Hepatocyte (in vitro differentiated cells): ENCODE results near the gene PSMA3. TPM values are rescaled to one million over a fixed set of nuclear protein-coding genes. Genes with fewer than 3 reads are reported as not detected.

Source experiments
- DNase-seq: peaks from one replicate; pipeline ENCODE4 v3.0.0-alpha.2; 2016; ENCODE audit warnings: low spot score
- H2AFZ ChIP-seq: fragments of 200-600 bp; sonication (generic); 2 replicates; pipeline ENCODE4 v1.6.0; 2016; ENCODE audit warnings: antibody characterized with exemption, mild to moderate bottlenecking
- H3K27ac ChIP-seq: fragments of 200-600 bp; sonication (generic); 2 replicates; pipeline ENCODE4 v1.5.1; 2016; ENCODE audit warnings: mild to moderate bottlenecking
- H3K27me3 ChIP-seq: fragments of 200-600 bp; sonication (generic); 2 replicates; pipeline ENCODE4 v1.6.1; 2016
- H3K36me3 ChIP-seq: fragments of 200-600 bp; sonication (generic); replicated peaks from 2 replicates; pipeline ENCODE4 v1.5.1; 2016; ENCODE audit warnings: low read depth; ENCODE audit not compliant: insufficient read depth
- H3K4me1 ChIP-seq: fragments of 200-600 bp; sonication (generic); 2 replicates; pipeline ENCODE4 v1.5.1; 2016; ENCODE audit warnings: mild to moderate bottlenecking, moderate library complexity; ENCODE audit not compliant: insufficient read depth
- H3K4me2 ChIP-seq: fragments of 200-600 bp; sonication (generic); 2 replicates; pipeline ENCODE4 v1.6.0; 2016
- H3K4me3 ChIP-seq: fragments of 200-600 bp; sonication (generic); 2 replicates; pipeline ENCODE4 v1.5.1; 2016; ENCODE audit warnings: mild to moderate bottlenecking
- H3K79me2 ChIP-seq: fragments of 200-600 bp; sonication (generic); 2 replicates; pipeline ENCODE4 v1.6.0; 2017; ENCODE audit warnings: mild to moderate bottlenecking
- H3K9me2 ChIP-seq: fragments of 200-600 bp; sonication (generic); replicated peaks from 2 replicates; pipeline ENCODE4 v1.6.0; 2017; ENCODE audit warnings: mild to moderate bottlenecking; ENCODE audit not compliant: insufficient read depth
- H3K9me3 ChIP-seq: fragments of 200-600 bp; sonication (generic); 2 replicates; pipeline ENCODE4 v1.5.1; 2016; ENCODE audit warnings: low read depth, mild to moderate bottlenecking
- H4K20me1 ChIP-seq: fragments of 200-600 bp; sonication (generic); 2 replicates; pipeline ENCODE4 v1.6.0; 2016; ENCODE audit warnings: mild to moderate bottlenecking; ENCODE audit not compliant: insufficient read depth, poor library complexity, severe bottlenecking
- CTCF ChIP-seq: fragments of 200-600 bp; sonication (generic); IDR thresholded peaks from 2 replicates; pipeline ENCODE4 v1.5.1; 2016; ENCODE audit warnings: antibody characterized with exemption, mild to moderate bottlenecking; ENCODE audit not compliant: poor library complexity
- EZH2 ChIP-seq: fragments of 200-600 bp; sonication (generic); IDR thresholded peaks from 2 replicates; pipeline ENCODE4 v1.6.1; 2016; ENCODE audit warnings: antibody characterized with exemption, mild to moderate bottlenecking, borderline replicate concordance
- EZH2phosphoT487 ChIP-seq: fragments of 200-600 bp; sonication (generic); IDR thresholded peaks from one replicate; pipeline ENCODE4 v1.6.1; 2018; ENCODE audit warnings: antibody characterized with exemption, mild to moderate bottlenecking, low read depth, moderate library complexity; ENCODE audit not compliant: unreplicated experiment, severe bottlenecking
- WGBS: methylation state at CpG from one replicate; pipeline ENCODE4 v1.1.6; 2016; ENCODE audit warnings: low lambda C conversion rate; ENCODE audit errors: missing lambda C conversion rate; 5-methylcytosine and 5-hydroxymethylcytosine counted together
- polyA plus RNA-seq: library from polyadenylated mRNA; unstranded; fragments of >200 nt; fragmentation: Nextera tagmentation; extraction: Ambion mirVana; gene quantifications from 2 replicates; pipeline ENCODE4 v1.2.1, GENCODE V29; 2016
- total RNA-seq: library from RNA; depleted of rRNA; stranded (reverse); fragments of >200 nt; gene quantifications from 2 replicates; pipeline ENCODE4 v1.2.3, GENCODE V29; 2014

PSMA3 gene
- total and polyA plus RNA-seq, 2 experiments from 2014 or later: 152 to 186 TPM

- Histone ChIP-seq H3K27ac (peak overlapping the region; percentile 87), H3K79me2 (peaks cover 93% of the 10 kb centered on the region), H3K27me3 (no peaks in the 10 kb centered on the region), H2AFZ (no peak overlapping the region), H3K36me3 (no peaks in the 10 kb centered on the region), H3K4me1 (peaks cover 17% of the 10 kb centered on the region), H3K9me2 (no peaks in the 10 kb centered on the region), H3K9me3 (no peaks in the 10 kb centered on the region), H4K20me1 (peaks cover 24% of the 10 kb centered on the region), H3K4me3 (no peak overlapping the region), H3K4me2 (no peak overlapping the region)
- WGBS: 85% methylated on average over 4 of the region's 4 CpGs
- no peak for TF ChIP-seq EZH2
- TF ChIP-seq EZH2phosphoT487: no peak
- DNase-seq: no peak
Observed at GRCh38 chr14:58282925-58283593, 38.4 kb downstream of the PSMA3 start.

- no peak for DNase-seq
- peaks cover 23% of the 10 kb centered on the region for H4K20me1 ChIP-seq
- TF ChIP-seq EZH2phosphoT487: no peak
- no peak for TF ChIP-seq EZH2
- H3K4me3 ChIP-seq: no peak overlapping the region
- no peaks in the 10 kb centered on the region for H3K9me2 ChIP-seq
- H3K4me2 ChIP-seq: no peak overlapping the region
- no peaks in the 10 kb centered on the region for H3K9me3 ChIP-seq
- no peak overlapping the region for H2AFZ ChIP-seq
- peaks cover 17% of the 10 kb centered on the region for H3K4me1 ChIP-seq
- H3K27me3 ChIP-seq: no peaks in the 10 kb centered on the region
- H3K79me2 ChIP-seq: peaks cover 92% of the 10 kb centered on the region
- peak overlapping the region; percentile 47 for H3K27ac ChIP-seq
- no peaks in the 10 kb centered on the region for H3K36me3 ChIP-seq
Observed at GRCh38 chr14:58283730-58284129, 39.1 kb downstream of the PSMA3 start.

- Histone ChIP-seq H3K9me3 (no peaks in the 10 kb centered on the region), H3K27me3 (no peaks in the 10 kb centered on the region), H3K4me1 (peaks cover 17% of the 10 kb centered on the region), H2AFZ (no peak overlapping the region), H3K4me3 (no peak overlapping the region), H3K79me2 (peaks cover 92% of the 10 kb centered on the region), H4K20me1 (peaks cover 20% of the 10 kb centered on the region), H3K4me2 (no peak overlapping the region), H3K9me2 (no peaks in the 10 kb centered on the region), H3K36me3 (no peaks in the 10 kb centered on the region), H3K27ac (no peak overlapping the region)
- WGBS: 97% methylated on average over 4 of the region's 4 CpGs
- no peak for TF ChIP-seq EZH2phosphoT487
- TF ChIP-seq CTCF: no peak
- TF ChIP-seq EZH2: no peak
- DNase-seq: no peak
Observed at GRCh38 chr14:58285132-58285531, 40.5 kb downstream of the PSMA3 start.

GRCh38 chr14:58287607-58288042, 43.0 kb downstream of the PSMA3 start:
- Histone ChIP-seq H3K9me3 (no peaks in the 10 kb centered on the region), H3K27ac (no peak overlapping the region), H3K27me3 (no peaks in the 10 kb centered on the region), H3K4me3 (no peak overlapping the region), H3K36me3 (no peaks in the 10 kb centered on the region), H4K20me1 (peaks cover 30% of the 10 kb centered on the region), H3K4me2 (no peak overlapping the region), H3K79me2 (peaks cover 98% of the 10 kb centered on the region), H3K9me2 (no peaks in the 10 kb centered on the region), H3K4me1 (peaks cover 10% of the 10 kb centered on the region), H2AFZ (no peak overlapping the region)
- no peak for TF ChIP-seq EZH2
- TF ChIP-seq EZH2phosphoT487: no peak
- WGBS: 56% methylated on average over 3 of the region's 3 CpGs
- no peak for DNase-seq
